Natural killer cell (primary cell): Measurements from ENCODE around the gene XPNPEP2. TPM values are rescaled to one million over a fixed set of nuclear protein-coding genes. Genes with fewer than 3 reads are reported as not detected.

ENCODE experiments used
- ATAC-seq, 3 donors: fragments of 150-1000 bp in 2 of 3; fragments of 200-7000 bp in 1 of 3; cut with Tn5 transposase; 1 replicate in 1 of 3; 2 replicates in 2 of 3; pipeline ENCODE4 v1.10.0; 2021; ENCODE audit warnings: mild to moderate bottlenecking in 2 of 3, moderate library complexity in 2 of 3
- DNase-seq, 2 donors: peaks; one replicate each; pipeline versions ENCODE4 v3.0.0 to v3.0.0-alpha.2; 2013 to 2021; ENCODE audit warnings: mixed read lengths in 1 of 2
- H3K27ac ChIP-seq: one replicate; pipeline ENCODE4 v1.5.1; 2013; ENCODE audit warnings: mild to moderate bottlenecking, low read length
- H3K27me3 ChIP-seq: one replicate; pipeline ENCODE4 v1.6.1; 2013; ENCODE audit warnings: low read length; ENCODE audit not compliant: control insufficient read depth, insufficient read depth
- H3K36me3 ChIP-seq: one replicate; pipeline ENCODE4 v1.6.1; 2013; ENCODE audit warnings: low read length; ENCODE audit not compliant: control insufficient read depth, insufficient read depth
- H3K4me1 ChIP-seq: one replicate; pipeline ENCODE4 v1.6.1; 2013; ENCODE audit warnings: low read length; ENCODE audit not compliant: control insufficient read depth, insufficient read depth
- H3K4me3 ChIP-seq: one replicate; pipeline ENCODE4 v1.5.1; 2013; ENCODE audit warnings: low read length
- H3K9me3 ChIP-seq: one replicate; pipeline ENCODE4 v1.6.1; 2013; ENCODE audit warnings: low read length; ENCODE audit not compliant: control insufficient read depth, insufficient read depth
- H3K27ac Mint-ChIP-seq, 2 donors: one replicate each; pipeline ENCODE4 v1.8.0; 2022; ENCODE audit warnings: mild to moderate bottlenecking in 2 of 2, mixed read lengths in 2 of 2, moderate library complexity in 1 of 2
- H3K27me3 Mint-ChIP-seq, 2 donors: one replicate each; pipeline ENCODE4 v1.8.0; 2022; ENCODE audit warnings: low read depth in 2 of 2, mixed read lengths in 2 of 2
- H3K36me3 Mint-ChIP-seq: one replicate; pipeline ENCODE4 v1.8.0; 2022; ENCODE audit warnings: mixed read lengths
- H3K4me1 Mint-ChIP-seq, 2 donors: one replicate each; pipeline ENCODE4 v1.8.0; 2022; ENCODE audit warnings: mixed read lengths in 2 of 2
- H3K4me3 Mint-ChIP-seq: one replicate; pipeline ENCODE4 v1.8.0; 2022; ENCODE audit warnings: mild to moderate bottlenecking, moderate library complexity, mixed read lengths
- H3K9me3 Mint-ChIP-seq, 2 donors: one replicate each; pipeline ENCODE4 v1.8.0; 2022; ENCODE audit warnings: mixed read lengths in 2 of 2
- WGBS: methylation state at CpG from one replicate; pipeline ENCODE4 v1.1.7; 2013; ENCODE audit warnings: missing lambda C conversion rate; ENCODE audit not compliant: insufficient coverage; 5-methylcytosine and 5-hydroxymethylcytosine counted together
- intact Hi-C: fragments of 100-400 bp; cut with micrococcal nuclease; formaldehyde crosslinking; loops from one replicate; pipeline ENCODE4 v1.14.2; 2022
- total RNA-seq, 4 donors: library from RNA; stranded (reverse); fragments of 120-200 nt in 1 of 4; gene quantifications; one replicate each; pipeline versions ENCODE4 v1.2.3 to v1.2.4, GENCODE V29; 2013 to 2022
- TF ChIP-seq, protein P1 (sequence below): fragments of 200-600 bp; IDR thresholded peaks from one replicate; pipeline ENCODE4 v1.8.0; 2022; ENCODE audit warnings: antibody characterized with exemption

XPNPEP2 gene
- total RNA-seq, 3 donors from 2014 or later (not counting 1 experiment from before 2014, with no cell fraction given), result 0.96 to 2.6 (median 1.6) TPM

DNA sequence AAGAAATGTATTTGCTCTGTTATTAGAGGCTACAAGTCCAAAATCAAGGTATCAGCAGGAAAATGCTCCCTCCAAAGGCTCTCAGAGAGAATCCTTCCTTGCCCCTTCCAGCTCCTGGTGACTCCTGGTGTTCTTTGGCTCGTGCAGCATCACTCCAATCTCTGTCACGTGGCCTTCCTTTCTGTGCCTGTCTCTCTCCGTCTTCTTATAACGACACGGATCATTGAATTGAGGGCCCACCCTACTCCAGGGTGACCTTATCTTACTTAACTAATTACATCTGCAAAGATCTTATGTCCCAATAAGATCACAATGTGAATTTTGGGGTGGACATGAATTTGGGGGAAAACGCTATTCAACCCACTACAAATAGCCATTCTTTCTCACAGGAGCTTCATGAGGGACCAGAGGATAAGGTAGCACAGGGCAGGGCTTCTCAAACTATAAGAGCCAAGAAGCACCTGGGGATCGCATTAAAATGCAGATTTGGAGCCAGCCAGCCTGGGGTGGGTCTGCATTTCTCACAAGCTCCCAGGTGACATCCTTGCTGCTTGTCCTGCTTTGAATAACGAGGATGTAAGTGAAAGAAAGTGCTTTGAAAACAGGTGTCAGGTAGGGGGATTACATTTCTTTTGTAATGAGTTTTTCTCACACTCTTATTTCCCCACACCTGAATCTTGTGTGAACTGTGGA lies 42.2 kb upstream of the XPNPEP2 start:
- DNase-seq (no peak), ATAC-seq (no peak)
- H3K9me3 Mint-ChIP-seq, result no peaks in the 10 kb centered on the region
- 92% methylated on average over 5 of the region's 8 CpGs for WGBS
- peaks cover 0 to 12% of the 10 kb centered on the region in 2 donors for H3K27me3 Mint-ChIP-seq
- no peak overlapping the region for H3K27ac Mint-ChIP-seq
- Histone ChIP-seq H3K27ac (no peak overlapping the region), H3K27me3 (no peaks in the 10 kb centered on the region), H3K4me3 (no peak overlapping the region), H3K9me3 (no peaks in the 10 kb centered on the region), H3K4me1 (no peaks in the 10 kb centered on the region), H3K36me3 (no peaks in the 10 kb centered on the region)
- no peak overlapping the region for H3K4me3 Mint-ChIP-seq
- intact Hi-C loops, result no loop called here
- no peaks in the 10 kb centered on the region for H3K36me3 Mint-ChIP-seq
- TF ChIP-seq, protein P1, sequence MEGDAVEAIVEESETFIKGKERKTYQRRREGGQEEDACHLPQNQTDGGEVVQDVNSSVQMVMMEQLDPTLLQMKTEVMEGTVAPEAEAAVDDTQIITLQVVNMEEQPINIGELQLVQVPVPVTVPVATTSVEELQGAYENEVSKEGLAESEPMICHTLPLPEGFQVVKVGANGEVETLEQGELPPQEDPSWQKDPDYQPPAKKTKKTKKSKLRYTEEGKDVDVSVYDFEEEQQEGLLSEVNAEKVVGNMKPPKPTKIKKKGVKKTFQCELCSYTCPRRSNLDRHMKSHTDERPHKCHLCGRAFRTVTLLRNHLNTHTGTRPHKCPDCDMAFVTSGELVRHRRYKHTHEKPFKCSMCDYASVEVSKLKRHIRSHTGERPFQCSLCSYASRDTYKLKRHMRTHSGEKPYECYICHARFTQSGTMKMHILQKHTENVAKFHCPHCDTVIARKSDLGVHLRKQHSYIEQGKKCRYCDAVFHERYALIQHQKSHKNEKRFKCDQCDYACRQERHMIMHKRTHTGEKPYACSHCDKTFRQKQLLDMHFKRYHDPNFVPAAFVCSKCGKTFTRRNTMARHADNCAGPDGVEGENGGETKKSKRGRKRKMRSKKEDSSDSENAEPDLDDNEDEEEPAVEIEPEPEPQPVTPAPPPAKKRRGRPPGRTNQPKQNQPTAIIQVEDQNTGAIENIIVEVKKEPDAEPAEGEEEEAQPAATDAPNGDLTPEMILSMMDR, result no peak
- no peaks in the 10 kb centered on the region for H3K4me1 Mint-ChIP-seq

DNA sequence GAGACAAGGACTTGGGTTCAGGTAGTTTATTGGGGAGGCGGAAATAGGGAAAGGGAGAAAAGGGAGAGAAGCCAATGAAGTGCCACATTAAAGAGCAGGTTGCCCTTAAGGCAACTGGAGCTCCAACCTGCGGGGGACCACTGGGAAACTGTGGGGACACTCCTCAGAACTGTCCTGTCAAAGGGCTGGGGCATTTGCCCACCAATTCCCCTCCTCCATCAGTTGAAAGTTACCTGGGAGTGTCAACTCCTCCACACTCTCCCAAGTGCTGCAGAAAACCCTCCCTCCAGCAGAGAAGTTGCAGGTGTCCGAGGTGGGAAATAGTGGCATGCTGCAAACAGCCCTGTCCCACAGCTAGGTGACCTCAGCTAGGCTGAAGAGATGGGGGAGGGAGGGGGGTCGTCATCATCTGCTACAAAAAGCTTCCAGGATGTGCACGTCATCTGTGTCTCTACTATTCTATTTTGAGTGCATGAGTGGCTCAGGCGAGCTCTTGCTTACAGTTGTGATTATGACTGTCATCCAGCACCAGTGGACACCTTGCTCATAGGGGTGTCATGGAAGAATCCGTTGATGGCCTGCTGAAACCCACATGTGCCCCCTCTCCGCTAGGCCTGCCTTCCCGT lies 41.5 kb upstream of the XPNPEP2 start:
- TF ChIP-seq, protein P1, result no peak
- H3K27me3 Mint-ChIP-seq, result peaks cover 0 to 12% of the 10 kb centered on the region in 2 donors
- Histone ChIP-seq H3K9me3 (no peaks in the 10 kb centered on the region), H3K27me3 (no peaks in the 10 kb centered on the region), H3K27ac (no peak overlapping the region), H3K36me3 (no peaks in the 10 kb centered on the region), H3K4me3 (no peak overlapping the region), H3K4me1 (no peaks in the 10 kb centered on the region)
- DNase-seq (no peak), ATAC-seq (no peak)
- intact Hi-C loops, result no loop called here
- H3K27ac Mint-ChIP-seq, result no peak overlapping the region
- H3K4me1 Mint-ChIP-seq, result no peaks in the 10 kb centered on the region
- no peaks in the 10 kb centered on the region for H3K9me3 Mint-ChIP-seq
- no peak overlapping the region for H3K4me3 Mint-ChIP-seq
- 70% methylated on average over 7 of the region's 9 CpGs for WGBS
- H3K36me3 Mint-ChIP-seq, result no peaks in the 10 kb centered on the region

DNA sequence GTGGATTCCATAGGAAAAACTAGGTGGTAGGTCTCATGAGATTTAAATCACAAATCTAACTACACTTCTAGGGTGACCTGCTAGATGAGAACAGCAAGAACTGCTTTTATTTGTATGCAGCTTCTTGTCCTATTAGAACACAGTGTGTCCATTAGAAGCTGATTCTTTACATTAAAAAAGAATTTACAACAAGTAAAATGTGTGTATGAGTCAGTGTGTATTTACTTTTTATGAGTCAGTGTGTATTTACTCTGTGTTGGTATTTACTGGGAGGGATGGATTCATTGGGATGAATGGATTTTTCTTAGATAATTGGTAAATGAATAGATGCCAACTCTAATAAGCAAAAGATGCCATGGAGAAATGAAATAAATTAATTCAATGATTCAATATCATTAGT lies 40.6 kb upstream of the XPNPEP2 start:
- Histone ChIP-seq H3K36me3 (no peaks in the 10 kb centered on the region), H3K9me3 (no peaks in the 10 kb centered on the region), H3K27ac (no peak overlapping the region), H3K4me3 (no peak overlapping the region), H3K27me3 (no peaks in the 10 kb centered on the region), H3K4me1 (no peaks in the 10 kb centered on the region)
- Mint-ChIP-seq H3K4me1 (no peaks in the 10 kb centered on the region), H3K9me3 (no peaks in the 10 kb centered on the region), H3K36me3 (no peaks in the 10 kb centered on the region), H3K27me3 (peaks cover 0 to 12% of the 10 kb centered on the region in 2 donors), H3K27ac (no peak overlapping the region), H3K4me3 (no peak overlapping the region)
- TF ChIP-seq, protein P1, result no peak
- ATAC-seq, result no peak
- intact Hi-C loops, result no loop called here
- DNase-seq, result no peak
